ENCODE measurements around the gene IFNA4.
"Not testable (repeated sequence)": the region's sequence is repeated elsewhere in the genome, so short reads cannot be mapped to it uniquely, and the experiment has no call there.

Gene IFNA4

DNA sequence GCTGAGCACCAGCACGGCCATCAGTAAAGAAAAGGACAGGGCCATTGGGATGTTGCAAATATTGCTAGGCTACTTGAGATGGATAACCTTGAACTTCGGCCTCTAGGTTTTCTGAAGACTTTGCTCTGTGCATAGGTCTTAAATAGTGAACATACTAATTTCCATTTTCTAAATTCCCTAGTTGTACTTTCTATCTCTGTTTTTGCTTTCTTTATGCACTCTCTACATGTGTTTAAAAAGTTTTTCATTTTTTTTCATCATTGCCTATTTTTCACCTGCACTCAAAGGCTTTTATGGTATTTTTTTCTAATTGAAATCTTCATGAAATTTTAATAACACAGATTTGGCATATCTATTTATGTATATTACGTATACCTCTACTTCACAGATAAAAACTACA lies at the start of gene IFNA4:
IFNA4 (minus strand) TSS at position 101 of the 400 bp plus-strand sequence; CDS start at position 45, 56 bp downstream.
- not testable (repeated sequence) for DNase-seq

DNA sequence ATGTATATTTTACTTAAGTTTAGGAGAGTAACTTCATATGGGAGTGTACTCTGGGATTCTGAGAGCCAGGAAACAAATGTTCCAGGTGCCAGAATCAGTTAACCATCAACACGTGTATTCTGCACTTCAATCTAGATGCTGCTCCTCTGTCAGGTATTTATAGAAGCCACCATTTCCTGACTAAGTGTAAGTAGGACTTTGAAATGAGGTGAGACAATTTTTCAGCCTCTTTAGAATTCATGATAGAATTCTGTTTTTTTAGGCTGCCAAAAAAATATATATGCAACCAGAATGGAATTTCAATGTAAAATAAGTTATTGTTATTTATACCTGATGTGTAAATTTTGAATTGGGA lies 49.0 kb upstream of the IFNA4 start:
- not testable (repeated sequence) for DNase-seq

DNA sequence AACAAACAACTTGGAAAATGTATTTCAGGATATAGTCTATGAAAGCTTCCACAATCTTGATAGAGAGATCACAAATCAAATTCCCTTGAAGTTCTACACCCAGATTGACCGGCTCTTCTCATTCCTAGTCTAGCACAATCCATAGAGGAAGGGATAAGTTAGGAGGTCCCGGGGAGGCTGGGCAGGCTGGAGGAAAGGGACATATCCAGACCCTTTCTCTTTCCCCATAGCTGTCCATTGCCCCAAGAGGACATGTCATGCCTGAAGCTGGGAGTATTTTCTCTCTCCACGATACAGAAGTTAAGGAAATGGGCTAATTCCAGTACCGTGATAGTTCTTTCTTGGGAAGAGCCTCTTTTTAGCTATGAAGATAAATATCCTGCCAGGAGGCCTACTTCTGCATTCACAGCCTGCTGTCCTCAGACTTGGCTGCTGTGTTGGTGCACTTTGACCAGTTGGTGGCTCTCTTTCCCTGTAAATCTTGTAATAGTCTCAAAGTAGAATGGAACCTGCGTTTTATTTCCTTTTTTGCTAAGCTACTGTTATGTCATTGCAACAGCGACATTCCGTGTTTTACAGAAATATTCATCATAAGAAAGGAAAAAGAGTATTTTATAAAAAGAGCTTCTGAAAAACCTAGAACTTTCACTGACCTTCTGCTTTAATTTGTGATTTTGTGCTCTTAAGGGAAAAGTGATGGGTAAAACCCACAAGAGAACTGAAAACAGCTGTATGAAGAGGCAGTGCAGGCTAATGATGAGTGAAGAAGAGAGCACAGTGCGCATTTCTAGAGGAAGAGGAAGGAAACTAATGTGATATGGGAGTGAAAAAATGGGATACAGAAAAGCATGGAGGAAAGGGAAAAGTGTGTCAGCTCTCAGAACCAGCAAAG lies 48.3 kb upstream of the IFNA4 start:
- peak; percentile 12 for DNase-seq

DNA sequence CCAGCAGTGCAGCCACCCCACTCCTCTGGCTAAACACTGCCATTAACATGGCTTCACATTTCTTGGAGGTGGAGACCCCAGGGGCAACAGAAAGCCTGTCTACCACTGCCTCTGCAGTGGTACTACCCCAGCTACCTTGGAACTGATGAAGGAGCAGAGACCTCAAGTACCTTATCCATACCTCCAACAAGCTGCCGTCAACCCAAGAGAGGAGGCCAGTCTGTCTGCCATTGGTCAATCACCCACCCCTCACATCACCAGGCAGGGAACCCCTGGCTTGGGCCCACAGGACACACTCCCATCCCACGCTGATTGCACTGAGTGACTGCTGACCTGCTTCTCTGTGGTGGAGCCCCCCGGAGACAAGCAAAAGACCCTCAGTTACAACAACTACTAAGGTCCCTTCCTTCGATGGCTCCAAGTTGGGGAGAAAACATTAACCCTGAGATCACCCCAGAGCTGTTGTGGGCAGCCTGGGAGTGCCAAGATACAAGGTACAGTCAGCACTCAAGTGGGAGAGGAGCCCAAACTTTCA lies 46.8 kb upstream of the IFNA4 start:
- no peak for DNase-seq

DNA sequence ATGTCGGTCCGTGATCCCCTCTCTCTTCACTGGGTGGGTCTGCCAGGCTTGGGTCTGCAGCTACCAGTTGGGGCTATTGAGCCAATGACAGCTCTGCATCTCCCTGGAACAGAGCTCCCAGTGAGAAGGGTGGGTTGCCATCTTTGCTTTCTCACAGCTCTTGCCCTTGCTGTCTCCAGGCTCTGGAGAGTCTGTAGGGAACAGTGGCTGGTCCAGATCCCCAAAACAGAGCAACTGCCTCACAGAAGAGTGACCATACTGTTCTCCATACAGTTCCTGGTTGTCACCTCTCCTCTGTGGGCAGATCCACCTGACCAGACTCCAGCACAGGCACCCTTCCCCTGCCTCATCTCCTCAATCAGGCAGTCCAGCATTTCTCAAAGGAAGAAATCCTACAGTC lies 45.9 kb upstream of the IFNA4 start:
- DNase-seq: no peak

DNA sequence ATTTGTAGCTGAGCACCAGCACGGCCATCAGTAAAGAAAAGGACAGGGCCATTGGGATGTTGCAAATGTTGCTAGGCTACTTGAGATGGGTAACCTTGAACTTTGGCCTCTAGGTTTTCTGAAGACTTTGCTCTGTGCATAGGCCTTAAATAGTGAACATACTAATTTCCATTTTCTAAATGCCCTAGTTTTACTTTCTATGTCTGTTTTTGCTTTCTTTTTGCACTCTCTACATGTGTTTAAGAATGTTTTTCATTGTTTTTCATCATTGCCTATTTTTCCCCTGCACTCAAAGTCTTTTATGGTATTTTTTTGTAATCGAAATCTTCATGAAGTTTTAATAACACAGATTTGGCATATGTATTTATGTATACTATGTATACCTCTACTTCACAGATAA lies 40.7 kb upstream of the IFNA4 start, which contains the start of gene IFNA17:
IFNA17 (minus strand) TSS at position 101 of the 400 bp plus-strand sequence; CDS start at position 52, 49 bp downstream.
- DNase-seq: no peak

DNA sequence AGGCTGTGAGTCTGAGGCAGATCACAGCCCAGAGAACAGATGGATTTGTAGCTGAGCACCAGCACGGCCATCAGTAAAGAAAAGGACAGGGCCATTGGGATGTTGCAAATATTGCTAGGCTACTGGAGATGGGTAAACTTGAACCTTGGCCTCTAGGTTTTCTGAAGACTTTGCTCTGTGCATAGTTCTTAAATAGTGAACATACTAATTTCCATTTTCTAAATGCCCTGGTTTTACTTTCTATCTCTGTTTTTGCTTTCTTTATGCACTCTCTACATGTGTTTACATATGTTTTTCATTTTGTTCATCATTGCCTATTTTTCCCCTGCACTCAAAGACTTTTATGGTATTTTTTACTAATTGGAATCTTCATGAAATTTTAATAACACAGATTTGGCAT lies 29.8 kb upstream of the IFNA4 start, which contains the start of gene IFNA16:
IFNA16 (minus strand) TSS at position 101 of the 400 bp plus-strand sequence; CDS start at position 95, 6 bp downstream.
- not testable (repeated sequence) for DNase-seq

DNA sequence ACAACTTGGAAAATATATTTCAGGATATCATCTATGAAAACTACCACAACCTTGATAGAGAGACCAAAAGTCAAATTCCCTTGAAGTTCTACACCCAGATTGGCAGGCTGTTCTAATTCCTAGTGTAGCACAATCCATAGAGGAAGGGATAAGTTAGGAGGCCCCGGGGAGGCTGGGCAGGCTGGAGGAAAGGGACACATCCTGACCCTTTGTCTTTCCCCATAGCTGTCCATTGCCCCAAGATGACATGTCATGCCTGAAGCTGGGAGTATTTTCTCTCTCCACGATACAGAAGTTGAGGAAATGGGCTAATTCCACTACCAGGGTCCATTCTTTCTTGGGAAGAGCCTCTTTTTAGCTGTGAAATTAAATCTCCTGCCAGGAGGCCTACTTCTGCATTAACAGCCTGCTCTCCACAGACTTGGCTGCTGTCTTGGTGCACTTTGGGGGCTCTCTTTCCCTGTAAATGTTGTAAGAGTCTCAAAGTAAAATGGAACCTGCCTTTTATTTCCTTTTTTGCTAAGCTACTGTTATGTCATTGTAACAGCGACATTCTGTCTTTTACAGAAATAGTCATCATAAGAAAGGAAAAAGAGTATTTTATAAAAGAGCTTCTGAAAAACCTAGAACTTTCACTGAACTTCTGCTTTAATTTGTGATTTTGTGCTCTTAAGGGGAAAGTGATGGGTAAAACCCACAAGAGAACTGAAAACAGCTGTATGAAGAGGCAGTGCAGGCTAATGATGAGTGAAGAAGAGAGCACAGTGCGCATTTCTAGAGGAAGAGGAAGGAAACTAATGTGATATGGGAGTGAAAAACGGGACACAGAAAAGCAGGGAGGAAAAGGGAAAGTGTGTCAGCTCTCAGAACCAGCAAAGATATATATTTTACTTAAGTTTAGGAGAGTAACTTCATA lies 26.3 kb upstream of the IFNA4 start:
- DNase-seq: not testable (repeated sequence)

DNA sequence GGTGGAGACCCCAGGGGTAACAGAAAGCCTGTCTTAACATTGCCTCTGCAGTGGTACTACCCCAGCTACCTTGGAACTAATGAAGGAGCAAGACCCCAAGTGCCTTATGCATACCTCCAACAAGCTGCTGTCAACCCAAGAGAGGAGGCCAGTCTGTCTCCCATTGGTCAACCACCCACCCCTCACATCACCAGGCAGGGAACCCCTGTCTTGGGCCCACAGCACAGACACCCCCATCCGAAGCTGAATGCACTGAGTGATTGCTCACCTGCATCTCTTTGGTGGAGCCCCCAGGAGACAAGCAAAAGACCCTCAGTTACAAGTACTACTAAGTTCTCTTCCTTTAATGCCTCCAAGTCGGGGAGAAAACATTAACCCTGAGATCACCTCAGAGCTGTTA lies 24.8 kb upstream of the IFNA4 start:
- DNase-seq: not testable (repeated sequence)

DNA sequence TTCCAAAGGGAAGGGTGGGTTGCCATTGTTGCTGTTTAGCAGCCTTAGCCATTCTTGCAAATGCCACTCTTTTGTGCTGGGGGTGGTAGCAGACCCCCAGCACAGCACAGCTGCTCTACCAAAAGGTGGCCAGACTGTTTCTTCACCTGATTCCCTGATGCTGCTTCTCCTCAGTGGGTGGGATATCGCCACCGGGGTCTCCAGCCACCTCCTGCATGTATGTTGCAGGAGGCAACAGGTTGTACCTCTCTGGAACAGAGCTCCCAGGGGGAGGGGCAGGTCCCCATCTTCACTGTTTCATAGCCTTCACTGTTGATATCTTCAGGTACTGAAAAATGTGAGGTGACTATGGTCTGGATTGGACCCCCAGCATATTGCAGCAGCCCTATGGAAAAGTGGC lies 23.4 kb upstream of the IFNA4 start:
- DNase-seq: not testable (repeated sequence)

DNA sequence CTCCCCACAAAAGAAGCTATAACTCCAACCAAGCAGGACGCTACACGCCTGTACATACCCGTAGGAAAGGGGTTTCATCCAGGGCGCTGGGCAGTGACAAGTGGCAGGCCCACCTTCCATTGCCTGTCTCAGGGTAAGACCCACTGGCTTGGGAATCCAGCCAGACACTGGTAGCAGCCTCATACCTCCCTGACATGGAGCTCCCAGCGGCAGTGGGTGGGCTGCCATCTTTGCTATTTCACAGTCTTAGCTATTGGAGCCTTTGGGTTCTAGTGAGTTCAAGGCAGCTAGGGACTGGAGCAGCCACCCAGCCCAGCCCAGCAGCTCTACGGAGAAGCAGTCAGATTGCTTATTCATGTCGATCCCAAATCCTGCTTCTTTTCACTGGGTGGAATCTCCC lies 22.9 kb upstream of the IFNA4 start:
- DNase-seq: no peak

DNA sequence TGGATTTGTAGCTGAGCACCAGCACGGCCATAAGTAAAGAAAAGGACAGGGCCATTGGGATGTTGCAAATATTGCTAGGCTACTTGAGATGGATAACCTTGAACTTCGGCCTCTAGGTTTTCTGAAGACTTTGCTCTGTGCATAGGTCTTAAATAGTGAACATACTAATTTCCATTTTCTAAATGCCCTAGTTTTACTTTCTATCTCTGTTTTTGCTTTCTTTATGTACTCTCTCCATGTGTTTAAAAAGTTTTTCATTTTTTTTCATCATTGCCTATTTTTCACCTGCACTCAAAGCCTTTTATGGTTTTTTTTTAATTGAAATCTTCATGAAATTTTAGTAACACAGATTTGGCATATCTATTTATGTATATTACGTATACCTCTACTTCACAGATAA lies 19.7 kb upstream of the IFNA4 start, which contains the start of gene IFNA10:
IFNA10 (minus strand) TSS at position 101 of the 400 bp plus-strand sequence; CDS start at position 55, 46 bp downstream.
- not testable (repeated sequence) for DNase-seq

DNA sequence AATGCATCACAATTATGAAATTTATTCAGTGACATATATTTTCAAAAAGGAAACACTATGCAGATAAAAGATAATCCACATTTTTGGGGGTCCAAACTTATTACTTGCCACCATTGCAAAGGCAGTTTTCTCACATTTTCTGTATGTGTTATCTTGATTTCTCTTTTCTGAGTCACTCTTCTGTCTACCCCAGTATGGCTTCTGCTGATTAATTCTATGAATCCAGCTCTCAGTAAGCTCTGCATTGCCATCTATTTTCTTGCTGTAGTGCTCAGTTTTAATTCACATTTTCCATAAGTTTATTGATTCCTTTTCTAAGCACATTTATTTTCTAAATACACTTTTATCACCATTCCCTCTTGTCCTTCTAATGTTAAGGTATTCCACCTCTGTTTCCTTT lies 17.8 kb upstream of the IFNA4 start:
- no peak for DNase-seq

DNA sequence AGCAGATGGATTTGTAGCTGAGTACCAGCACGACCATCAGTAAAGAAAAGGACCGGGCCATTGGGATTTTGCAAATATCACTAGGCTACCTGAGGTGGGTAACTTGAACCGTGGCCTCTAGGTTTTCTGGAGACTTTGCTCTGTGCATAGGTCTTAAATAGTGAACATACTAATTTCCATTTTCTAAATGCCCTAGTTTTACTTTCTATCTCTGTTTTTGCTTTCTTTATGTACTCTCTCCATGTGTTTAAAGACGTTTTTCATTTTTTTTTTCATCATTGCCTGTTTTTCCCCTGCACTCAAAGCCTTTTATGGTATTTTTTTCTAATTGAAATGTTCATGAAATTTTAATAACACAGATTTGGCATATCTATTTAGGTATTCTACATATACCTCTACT lies 14.7 kb upstream of the IFNA4 start, which contains the start of gene IFNA7:
IFNA7 (minus strand) TSS at position 101 of the 400 bp plus-strand sequence; CDS start at position 61, 40 bp downstream.
- not testable (repeated sequence) for DNase-seq

DNA sequence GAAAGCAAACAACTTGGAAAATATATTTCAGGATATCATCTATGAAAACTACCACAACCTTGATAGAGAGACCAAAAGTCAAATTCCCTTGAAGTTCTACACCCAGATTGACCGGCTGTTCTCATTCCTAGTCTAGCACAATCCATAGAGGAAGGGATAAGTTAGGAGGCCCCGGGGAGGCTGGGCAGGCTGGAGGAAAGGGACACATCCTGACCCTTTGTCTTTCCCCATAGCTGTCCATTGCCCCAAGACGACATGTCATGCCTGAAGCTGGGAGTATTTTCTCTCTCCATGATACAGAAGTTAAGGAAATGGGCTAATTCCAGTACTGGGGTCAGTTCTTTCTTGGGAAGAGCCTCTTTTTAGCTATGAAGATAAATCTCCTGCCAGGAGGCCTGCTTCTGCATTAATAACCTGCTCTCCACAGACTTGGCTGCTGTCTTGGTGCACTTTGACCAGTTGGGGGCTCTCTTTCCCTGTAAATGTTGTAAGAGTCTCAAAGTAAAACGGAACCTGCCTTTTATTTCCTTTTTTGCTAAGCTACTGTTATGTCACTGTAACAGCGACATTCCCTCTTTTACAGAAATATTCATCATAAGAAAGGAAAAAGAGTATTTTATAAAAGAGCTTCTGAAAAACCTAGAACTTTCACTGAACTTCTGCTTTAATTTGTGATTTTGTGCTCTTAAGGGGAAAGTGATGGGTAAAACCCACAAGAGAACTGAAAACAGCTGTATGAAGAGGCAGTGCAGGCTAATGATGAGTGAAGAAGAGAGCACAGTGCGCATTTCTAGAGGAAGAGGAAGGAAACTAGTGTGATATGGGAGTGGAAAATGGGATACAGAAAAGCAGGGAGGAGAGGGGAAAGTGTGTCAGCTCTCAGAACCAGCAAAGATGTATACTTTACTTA lies 7.7 kb upstream of the IFNA4 start:
- DNase-seq: not testable (repeated sequence)

DNA sequence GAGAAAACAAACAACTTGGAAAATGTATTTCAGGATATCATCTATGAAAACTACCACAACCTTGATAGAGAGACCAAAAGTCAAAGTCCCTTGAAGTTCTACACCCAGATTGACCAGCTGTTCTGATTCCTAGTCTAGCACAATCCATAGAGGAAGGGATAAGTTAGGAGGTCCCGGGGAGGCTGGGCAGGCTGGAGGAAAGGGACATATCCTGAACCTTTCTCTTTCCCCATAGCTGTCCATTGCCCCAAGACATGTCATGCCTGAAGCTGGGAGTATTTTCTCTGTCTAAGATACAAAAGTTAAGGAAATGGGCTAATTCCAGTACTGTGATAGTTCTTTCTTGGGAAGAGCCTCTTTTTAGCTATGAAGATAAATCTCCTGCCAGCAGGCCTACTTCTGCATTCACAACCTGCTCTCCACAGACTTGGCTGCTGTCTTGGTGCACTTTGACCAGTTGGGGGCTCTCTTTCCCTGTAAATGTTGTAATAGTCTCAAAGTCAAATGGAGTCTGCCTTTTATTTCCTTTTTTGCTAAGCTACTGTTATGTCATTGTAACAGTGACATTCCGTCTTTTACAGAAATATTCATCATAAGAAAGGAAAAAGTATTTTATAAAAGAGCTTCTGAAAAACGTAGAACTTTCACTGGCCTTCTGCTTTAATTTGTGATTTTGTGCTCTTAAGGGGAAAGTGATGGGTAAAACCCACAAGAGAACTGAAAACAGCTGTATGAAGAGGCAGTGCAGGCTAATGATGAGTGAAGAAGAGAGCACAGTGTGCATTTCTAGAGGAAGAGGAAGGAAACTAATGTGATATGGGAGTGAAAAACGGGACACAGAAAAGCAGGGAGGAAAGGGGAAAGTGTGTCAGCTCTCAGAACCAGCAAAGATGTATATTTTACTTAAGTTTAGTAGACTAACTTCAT lies 4.3 kb downstream of the IFNA4 start:
- DNase-seq: not testable (repeated sequence)

DNA sequence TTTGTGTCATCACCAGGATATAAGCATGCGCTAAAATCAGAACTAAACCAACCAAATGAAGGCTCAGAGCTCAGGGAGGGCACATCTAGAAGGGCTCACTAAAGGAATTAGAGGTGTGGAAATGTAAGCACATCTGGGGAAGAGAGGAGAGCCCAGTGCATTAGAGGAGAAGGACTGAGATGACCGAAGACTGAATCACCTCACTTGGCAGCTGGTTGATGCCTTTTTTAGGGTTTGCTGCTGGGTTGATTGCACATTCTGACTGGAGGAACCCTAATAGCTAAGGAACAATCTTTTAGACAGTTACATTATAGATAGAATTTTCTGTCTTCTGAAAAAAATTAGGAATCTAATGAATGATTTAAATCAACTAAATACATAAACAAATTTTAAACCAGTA lies 12.7 kb downstream of the IFNA4 start:
- no peak for DNase-seq

DNA sequence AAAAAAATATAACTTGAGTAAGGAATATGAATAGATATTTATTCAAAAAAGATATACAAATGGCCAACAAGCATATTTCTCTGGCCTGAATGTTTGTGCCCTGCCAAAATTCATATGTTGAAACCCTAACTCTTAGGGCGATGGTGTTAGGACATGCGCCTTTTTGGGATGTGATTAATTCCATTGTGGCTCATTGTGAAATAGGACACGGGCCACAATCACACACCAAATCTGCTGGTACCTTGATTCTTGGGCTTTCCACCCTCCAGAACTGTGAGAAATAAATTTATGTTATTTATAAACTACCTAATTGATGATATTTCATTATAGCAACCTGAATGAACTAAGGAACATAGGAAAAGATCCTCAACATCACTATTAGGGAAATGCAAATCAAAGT lies 15.2 kb downstream of the IFNA4 start:
- DNase-seq: no peak

DNA sequence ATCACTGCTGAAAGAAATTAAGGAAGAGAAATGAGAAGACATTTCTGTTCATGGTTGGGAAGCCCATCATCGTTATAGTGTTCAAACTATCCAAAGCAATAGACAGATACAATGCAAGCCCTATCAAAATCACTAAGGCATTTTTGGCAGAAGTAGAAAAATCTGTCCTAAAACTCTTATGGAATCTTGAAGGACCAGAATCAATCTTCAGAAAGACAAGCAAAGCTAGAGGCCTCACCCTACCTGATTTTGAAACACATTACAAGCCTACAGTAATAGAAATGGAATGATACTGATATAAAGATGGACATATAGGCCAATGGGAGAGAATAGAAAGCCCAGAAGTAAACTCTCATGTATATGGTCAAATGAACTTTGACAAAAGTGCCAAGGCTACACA lies 16.0 kb downstream of the IFNA4 start:
- no peak for DNase-seq

DNA sequence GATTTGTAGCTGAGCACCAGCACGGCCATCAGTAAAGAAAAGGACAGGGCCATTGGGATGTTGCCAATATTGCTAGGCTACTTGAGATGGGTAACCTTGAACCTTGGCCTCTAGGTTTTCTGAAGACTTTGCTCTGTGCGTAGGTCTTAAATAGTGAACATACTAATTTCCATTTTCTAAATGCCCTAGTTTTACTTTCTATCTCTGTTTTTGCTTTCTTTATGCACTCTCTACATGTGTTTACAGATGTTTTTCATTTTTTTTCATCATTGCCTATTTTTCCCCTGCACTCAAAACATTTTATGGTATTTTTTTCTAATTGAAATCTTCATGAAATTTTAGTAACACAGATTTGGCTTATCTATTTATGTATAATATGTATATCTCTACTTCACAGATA lies 20.8 kb downstream of the IFNA4 start, which contains the start of gene IFNA21:
IFNA21 (minus strand) TSS at position 101 of the 400 bp plus-strand sequence; CDS start at position 53, 48 bp downstream.
- DNase-seq: not testable (repeated sequence)

All from NCI-H2081 treated with DMSO at 0.1 percent for 48 hours (cell line).